ENCODE results near the gene PPP1R1B.
A peak's percentile ranks its signal among the peaks of the same experiment; 100 is the strongest.

Gene PPP1R1B

GRCh38 chr17:39664581-39665561 is 38.1 kb downstream of the PPP1R1B start, which contains the start of gene TCAP:
TSS of gene TCAP (plus strand) at chr17:39665349. CDS start at chr17:39665360, 11 bp downstream.
- TF ChIP-seq CTCF (IDR thresholded peaks at IDR 0.05; ENCODE audit: control extremely low read depth, extremely low read depth, low read depth, missing control alignments): no peak
- ChIA-PET CTCF (interaction anchor here (2.5 to 21.1 kb wide), 4 partner anchors 12 to 44 kb away, joined by 11 to 180 read pairs (median 73); no protein-coding TSS in a partner anchor), POLR2A (no interaction called here)
- no peak for DNase-seq (ENCODE audit: extremely low spot score)

DNA sequence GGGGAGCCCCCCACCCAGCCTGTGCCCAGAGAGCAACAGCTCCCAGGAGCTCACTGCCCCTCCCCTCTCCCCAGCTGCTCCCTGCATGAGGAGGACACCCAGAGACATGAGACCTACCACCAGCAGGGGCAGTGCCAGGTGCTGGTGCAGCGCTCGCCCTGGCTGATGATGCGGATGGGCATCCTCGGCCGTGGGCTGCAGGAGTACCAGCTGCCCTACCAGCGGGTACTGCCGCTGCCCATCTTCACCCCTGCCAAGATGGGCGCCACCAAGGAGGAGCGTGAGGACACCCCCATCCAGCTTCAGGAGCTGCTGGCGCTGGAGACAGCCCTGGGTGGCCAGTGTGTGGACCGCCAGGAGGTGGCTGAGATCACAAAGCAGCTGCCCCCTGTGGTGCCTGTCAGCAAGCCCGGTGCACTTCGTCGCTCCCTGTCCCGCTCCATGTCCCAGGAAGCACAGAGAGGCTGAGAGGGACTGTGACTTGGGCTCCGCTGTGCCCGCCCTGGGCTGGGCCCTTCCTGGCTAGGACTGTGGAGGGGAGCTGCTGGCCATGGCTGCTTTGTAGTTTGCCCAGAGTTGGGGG is 39.0 kb downstream of the PPP1R1B start:
- POLR2A ChIA-PET: no interaction called here
- CTCF ChIA-PET: interaction anchor here (1.1 to 21.1 kb wide), 6 partner anchors 12 to 45 kb away, joined by 3 to 180 read pairs (median 12); no protein-coding TSS in a partner anchor
- no peak for TF ChIP-seq CTCF (IDR thresholded peaks at IDR 0.05; ENCODE audit: control extremely low read depth, extremely low read depth, low read depth, missing control alignments)
- no peak for DNase-seq (ENCODE audit: extremely low spot score)

- no peak for DNase-seq (ENCODE audit: extremely low spot score)
- TF ChIP-seq CTCF (IDR thresholded peaks at IDR 0.05; ENCODE audit: control extremely low read depth, extremely low read depth, low read depth, missing control alignments): no peak
- ChIA-PET CTCF (interaction anchor here (1.1 to 21.1 kb wide), 7 partner anchors 9 to 45 kb away, joined by 3 to 180 read pairs (median 11); no protein-coding TSS in a partner anchor), POLR2A (no interaction called here)
Measured at GRCh38 chr17:39666231-39666600, 39.5 kb downstream of the PPP1R1B start.

DNA sequence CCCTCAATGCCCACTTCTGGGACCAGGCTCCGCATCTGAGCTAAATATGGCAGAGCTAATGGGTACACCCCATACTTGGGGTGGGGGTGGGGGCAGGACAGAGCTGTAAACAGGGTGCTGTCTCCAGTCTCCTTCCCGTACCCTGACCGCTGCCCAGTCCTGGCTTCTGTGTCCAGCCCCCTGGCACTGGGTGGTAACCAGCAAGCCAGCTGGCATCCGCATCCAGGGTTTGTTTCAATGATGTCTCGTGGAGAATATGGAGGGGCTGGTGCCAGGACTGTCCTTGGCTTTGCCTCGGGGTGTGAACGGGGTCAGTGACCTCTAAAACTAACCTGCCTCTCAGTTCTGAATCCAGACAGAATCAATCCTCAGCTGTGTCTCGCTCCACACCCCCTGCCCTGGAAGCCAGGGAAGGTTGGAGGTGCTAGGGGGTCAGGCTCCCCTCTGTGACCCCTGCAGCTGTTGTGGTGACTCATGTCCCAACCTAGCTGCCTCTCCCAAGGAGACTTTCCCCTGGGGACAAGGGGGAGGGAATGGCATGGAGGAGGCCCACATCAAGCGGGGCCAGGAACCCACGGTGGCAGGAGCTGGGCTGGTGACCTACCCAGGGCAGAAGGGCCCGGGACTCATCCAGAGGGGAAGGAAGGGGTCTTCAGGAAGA is 40.0 kb downstream of the PPP1R1B start:
- DNase-seq (ENCODE audit: extremely low spot score): no peak
- CTCF ChIA-PET: interaction anchor here (0.7 to 21.1 kb wide), 8 partner anchors 9 to 46 kb away, joined by 3 to 180 read pairs (median 8); no protein-coding TSS in a partner anchor
- POLR2A ChIA-PET: interaction anchor here (0.6 kb wide), 2 partner anchors 29 to 844 kb away, joined by 4 to 5 read pairs; no protein-coding TSS in a partner anchor
- TF ChIP-seq CTCF (IDR thresholded peaks at IDR 0.05; ENCODE audit: control extremely low read depth, extremely low read depth, low read depth, missing control alignments): no peak

DNA sequence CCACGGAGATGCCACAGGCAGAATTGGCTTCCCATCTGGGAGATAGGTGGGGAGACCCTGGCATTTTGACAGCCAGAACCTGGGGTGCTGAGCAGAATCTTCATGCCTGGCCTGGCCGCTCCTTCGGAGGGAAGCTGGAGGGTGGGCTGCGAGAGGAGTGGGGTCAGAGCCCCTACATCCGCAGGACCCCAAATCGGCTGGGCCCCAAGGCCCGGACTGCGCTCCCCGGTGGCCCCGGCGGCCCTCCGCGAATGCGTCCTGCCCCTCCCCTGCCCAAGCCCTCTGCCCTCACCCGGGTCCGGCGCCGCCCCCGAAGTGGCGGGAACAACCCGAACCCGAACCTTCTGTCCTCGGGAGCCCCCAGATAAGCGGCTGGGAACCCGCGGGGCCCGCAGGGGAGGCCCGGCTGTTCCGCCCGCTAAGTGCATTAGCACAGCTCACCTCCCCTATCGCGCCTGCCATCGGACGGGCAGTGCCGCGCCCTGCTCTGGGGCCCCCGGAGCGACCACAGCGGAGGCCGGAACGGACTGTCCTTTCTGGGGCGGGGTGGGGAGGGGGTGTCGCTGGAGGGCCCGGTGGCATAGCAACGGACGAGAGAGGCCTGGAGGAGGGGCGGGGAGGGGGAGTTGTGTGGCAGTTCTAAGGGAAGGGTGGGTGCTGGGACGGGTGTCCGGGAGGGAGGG is 40.7 kb downstream of the PPP1R1B start:
- peak; percentile 55 for DNase-seq (ENCODE audit: extremely low spot score)
- ChIA-PET POLR2A (interaction anchor here (0.6 kb wide), 2 partner anchors 28 to 845 kb away, joined by 4 to 5 read pairs; no protein-coding TSS in a partner anchor), CTCF (interaction anchor here (0.7 to 21.1 kb wide), 7 partner anchors 10 to 47 kb away, joined by 3 to 180 read pairs (median 11); no protein-coding TSS in a partner anchor)
- no peak for TF ChIP-seq CTCF (IDR thresholded peaks at IDR 0.05; ENCODE audit: control extremely low read depth, extremely low read depth, low read depth, missing control alignments)

Measured in GM10248 (cell line).